ENCODE data around the gene POMT1. TPM values are rescaled to one million over a fixed set of nuclear protein-coding genes. Genes with fewer than 3 reads are reported as not detected.

Gene POMT1
- total RNA-seq, 1 donor from 2014 or later = 31.1 TPM

GRCh38 chr9:131520503-131520902, 17.8 kb downstream of the POMT1 start:
- DNase-seq (ENCODE audit: low spot score) = no peak
- H3K79me2 ChIP-seq (ENCODE audit: low read depth) = no peaks in the 10 kb centered on the region
- H3K4me1 Mint-ChIP-seq = no peaks in the 10 kb centered on the region
- H3K9ac ChIP-seq = no peak overlapping the region
- no peak overlapping the region for H3K4me3 ChIP-seq
- H3F3A ChIP-seq (ENCODE audit: low read depth) = peaks cover 12% of the 10 kb centered on the region
- H3K9me3 Mint-ChIP-seq = no peaks in the 10 kb centered on the region
- peaks cover 10% of the 10 kb centered on the region for H3K27me3 Mint-ChIP-seq (ENCODE audit: insufficient read depth, low read depth)
- H3K4me2 ChIP-seq = no peak overlapping the region
- H4K20me1 ChIP-seq (ENCODE audit: low read depth) = no peaks in the 10 kb centered on the region
- H3K27ac Mint-ChIP-seq = no peak overlapping the region
- H3K36me3 Mint-ChIP-seq = peaks cover 22% of the 10 kb centered on the region
- no peak overlapping the region for H3K4me3 Mint-ChIP-seq
- H3K36me3 ChIP-seq = no peaks in the 10 kb centered on the region
- H3K4me1 ChIP-seq = no peaks in the 10 kb centered on the region
- no peak for TF ChIP-seq EZH2 (IDR thresholded peaks at IDR 0.05)
- no peak for TF ChIP-seq EZH2phosphoT487 (IDR thresholded peaks at IDR 0.05)
- TF ChIP-seq, protein P1, sequence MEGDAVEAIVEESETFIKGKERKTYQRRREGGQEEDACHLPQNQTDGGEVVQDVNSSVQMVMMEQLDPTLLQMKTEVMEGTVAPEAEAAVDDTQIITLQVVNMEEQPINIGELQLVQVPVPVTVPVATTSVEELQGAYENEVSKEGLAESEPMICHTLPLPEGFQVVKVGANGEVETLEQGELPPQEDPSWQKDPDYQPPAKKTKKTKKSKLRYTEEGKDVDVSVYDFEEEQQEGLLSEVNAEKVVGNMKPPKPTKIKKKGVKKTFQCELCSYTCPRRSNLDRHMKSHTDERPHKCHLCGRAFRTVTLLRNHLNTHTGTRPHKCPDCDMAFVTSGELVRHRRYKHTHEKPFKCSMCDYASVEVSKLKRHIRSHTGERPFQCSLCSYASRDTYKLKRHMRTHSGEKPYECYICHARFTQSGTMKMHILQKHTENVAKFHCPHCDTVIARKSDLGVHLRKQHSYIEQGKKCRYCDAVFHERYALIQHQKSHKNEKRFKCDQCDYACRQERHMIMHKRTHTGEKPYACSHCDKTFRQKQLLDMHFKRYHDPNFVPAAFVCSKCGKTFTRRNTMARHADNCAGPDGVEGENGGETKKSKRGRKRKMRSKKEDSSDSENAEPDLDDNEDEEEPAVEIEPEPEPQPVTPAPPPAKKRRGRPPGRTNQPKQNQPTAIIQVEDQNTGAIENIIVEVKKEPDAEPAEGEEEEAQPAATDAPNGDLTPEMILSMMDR (IDR thresholded peaks at IDR 0.05) = no peak
- no peak overlapping the region for H2AFZ ChIP-seq (replicated peaks)
- H3K27ac ChIP-seq = no peak overlapping the region
- no peaks in the 10 kb centered on the region for H3K27me3 ChIP-seq
- H3K9me3 ChIP-seq (ENCODE audit: low read depth) = no peaks in the 10 kb centered on the region

GRCh38 chr9:131521203-131521602, 18.5 kb downstream of the POMT1 start:
- Histone ChIP-seq H3K4me1 (no peaks in the 10 kb centered on the region), H3K4me3 (no peak overlapping the region), H2AFZ (replicated peaks) (no peak overlapping the region), H3K79me2 (ENCODE audit: low read depth) (no peaks in the 10 kb centered on the region), H3K4me2 (no peak overlapping the region), H3K9me3 (ENCODE audit: low read depth) (no peaks in the 10 kb centered on the region), H3K9ac (no peak overlapping the region), H4K20me1 (ENCODE audit: low read depth) (no peaks in the 10 kb centered on the region), H3K36me3 (no peaks in the 10 kb centered on the region), H3K27ac (no peak overlapping the region), H3F3A (ENCODE audit: low read depth) (peaks cover 12% of the 10 kb centered on the region), H3K27me3 (no peaks in the 10 kb centered on the region)
- TF ChIP-seq, protein P1 (IDR thresholded peaks at IDR 0.05) = no peak
- TF ChIP-seq EZH2 (IDR thresholded peaks at IDR 0.05) (no peak), EZH2phosphoT487 (IDR thresholded peaks at IDR 0.05) (no peak)
- Mint-ChIP-seq H3K36me3 (peaks cover 23% of the 10 kb centered on the region), H3K27ac (peak overlapping the region; percentile 14), H3K4me3 (no peak overlapping the region), H3K27me3 (ENCODE audit: insufficient read depth, low read depth) (peaks cover 10% of the 10 kb centered on the region), H3K4me1 (no peaks in the 10 kb centered on the region), H3K9me3 (no peaks in the 10 kb centered on the region)
- no peak for DNase-seq (ENCODE audit: low spot score)

DNA sequence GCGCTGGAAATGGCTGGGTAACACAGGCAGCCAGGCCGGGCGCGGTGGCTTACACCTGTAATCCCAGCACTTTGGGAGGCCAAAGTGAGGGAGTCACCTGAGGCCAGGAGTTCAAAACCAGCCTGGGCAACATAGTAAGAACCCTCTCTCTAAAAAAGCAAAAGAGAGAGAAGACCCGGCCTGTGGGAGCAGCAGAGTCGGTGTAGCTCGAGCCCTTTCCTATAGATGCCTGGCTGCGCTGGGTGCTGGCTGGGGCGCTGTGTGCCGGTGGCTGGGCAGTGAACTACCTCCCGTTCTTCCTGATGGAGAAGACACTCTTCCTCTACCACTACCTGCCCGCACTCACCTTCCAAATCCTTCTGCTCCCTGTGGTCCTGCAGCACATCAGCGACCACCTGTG, 19.1 kb downstream of the POMT1 start:
- H3K36me3 Mint-ChIP-seq = peaks cover 29% of the 10 kb centered on the region
- no peaks in the 10 kb centered on the region for H3K36me3 ChIP-seq
- H3K9me3 Mint-ChIP-seq = no peaks in the 10 kb centered on the region

More for the DNA sequence above, 19.1 kb downstream of the POMT1 start:
- DNase-seq (ENCODE audit: low spot score) = no peak
- H3K9ac ChIP-seq = no peak overlapping the region
- H3K79me2 ChIP-seq (ENCODE audit: low read depth) = no peaks in the 10 kb centered on the region
- TF ChIP-seq EZH2phosphoT487 (IDR thresholded peaks at IDR 0.05) (no peak), EZH2 (IDR thresholded peaks at IDR 0.05) (no peak)
- TF ChIP-seq, protein P1 (IDR thresholded peaks at IDR 0.05) = no peak
- no peaks in the 10 kb centered on the region for H3K9me3 ChIP-seq (ENCODE audit: low read depth)
- no peaks in the 10 kb centered on the region for H3K27me3 ChIP-seq
- H3K4me3 ChIP-seq = no peak overlapping the region
- H4K20me1 ChIP-seq (ENCODE audit: low read depth) = no peaks in the 10 kb centered on the region
- no peak overlapping the region for H3K4me2 ChIP-seq
- no peaks in the 10 kb centered on the region for H3K4me1 ChIP-seq
- Mint-ChIP-seq H3K4me3 (no peak overlapping the region), H3K27me3 (ENCODE audit: insufficient read depth, low read depth) (peaks cover 13% of the 10 kb centered on the region), H3K27ac (no peak overlapping the region), H3K4me1 (no peaks in the 10 kb centered on the region)
- peaks cover 12% of the 10 kb centered on the region for H3F3A ChIP-seq (ENCODE audit: low read depth)
- H3K27ac ChIP-seq = no peak overlapping the region
- H2AFZ ChIP-seq (replicated peaks) = no peak overlapping the region
